GM13977 (cell line): ENCODE measurements around the gene CHST3.

Source experiments
- DNase-seq: peaks from one replicate; pipeline ENCODE4 v3.0.0; 2012; ENCODE audit warnings: low spot score
- in situ Hi-C: fragments of 300-500 bp; cut with MboI; formaldehyde crosslinking; loops from one replicate; pipeline ENCODE4 v1.12.0; 2022; ENCODE audit warnings: low sequenced_read_pairs, low pct_unique_long_range_greater_than_20kb, mixed read lengths, inconsistent platforms; ENCODE audit not compliant: unreplicated experiment
- TF ChIP-seq, protein P1 (sequence below): IDR thresholded peaks from 2 replicates; pipeline ENCODE4 v1.5.1; 2012; ENCODE audit warnings: mild to moderate bottlenecking, control low read depth; ENCODE audit not compliant: insufficient read depth; ENCODE audit errors: extremely low read depth, missing control alignments

Gene CHST3

DNA sequence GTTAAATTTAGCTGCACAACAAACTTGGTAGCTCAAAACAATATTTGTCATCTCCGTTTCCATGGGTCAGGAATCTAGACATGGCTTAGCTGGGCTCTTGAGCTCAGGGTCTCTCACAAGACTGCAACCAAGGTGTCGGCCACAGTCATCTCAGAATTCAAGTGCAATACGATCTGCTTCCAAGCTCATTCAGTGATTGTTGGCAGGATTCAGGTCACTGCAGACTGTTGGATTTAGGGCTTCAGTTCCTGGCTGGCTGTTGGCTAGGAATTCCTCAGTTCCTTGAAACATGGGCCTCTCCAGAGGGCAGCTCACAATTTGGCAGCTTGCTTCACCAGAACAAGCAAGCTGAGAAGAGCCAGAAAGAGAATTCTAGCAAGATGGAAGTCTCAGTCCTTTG lies 17.5 kb upstream of the CHST3 start:
- in situ Hi-C loops, result loop anchor here (25.0 kb wide), 1 partner anchor 391 kb away; no protein-coding TSS in a partner anchor

DNA sequence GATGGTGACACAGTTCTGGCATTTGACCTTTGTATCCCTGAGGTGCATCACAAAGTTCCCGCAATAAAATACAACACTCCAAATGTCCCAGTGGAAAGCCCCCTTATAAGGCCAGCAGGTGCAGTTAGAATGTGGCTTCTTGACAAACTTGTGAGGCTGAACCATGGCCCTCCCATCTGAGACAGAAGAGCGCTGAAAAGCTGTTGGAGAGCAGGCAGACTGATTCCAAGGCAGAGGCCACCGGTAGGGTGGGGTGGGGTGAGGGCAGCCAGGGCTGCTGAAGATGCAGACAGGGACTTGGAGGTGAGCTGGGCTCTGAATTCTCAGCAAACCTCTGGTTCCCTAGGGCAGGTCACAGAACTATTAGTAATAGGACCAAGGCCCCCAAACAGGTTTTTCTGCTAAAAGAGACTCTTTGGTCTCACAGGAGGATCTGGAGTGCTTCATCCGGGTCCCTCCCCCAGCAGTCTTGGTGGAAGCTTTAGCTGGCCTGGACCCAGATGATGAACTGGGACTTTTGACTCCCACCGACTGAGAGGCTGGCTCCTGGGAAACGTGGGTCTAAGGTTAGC lies 15.6 kb upstream of the CHST3 start:
- in situ Hi-C loops, result loop anchor here (25.0 kb wide), 1 partner anchor 389 kb away; no protein-coding TSS in a partner anchor
- TF ChIP-seq, protein P1, sequence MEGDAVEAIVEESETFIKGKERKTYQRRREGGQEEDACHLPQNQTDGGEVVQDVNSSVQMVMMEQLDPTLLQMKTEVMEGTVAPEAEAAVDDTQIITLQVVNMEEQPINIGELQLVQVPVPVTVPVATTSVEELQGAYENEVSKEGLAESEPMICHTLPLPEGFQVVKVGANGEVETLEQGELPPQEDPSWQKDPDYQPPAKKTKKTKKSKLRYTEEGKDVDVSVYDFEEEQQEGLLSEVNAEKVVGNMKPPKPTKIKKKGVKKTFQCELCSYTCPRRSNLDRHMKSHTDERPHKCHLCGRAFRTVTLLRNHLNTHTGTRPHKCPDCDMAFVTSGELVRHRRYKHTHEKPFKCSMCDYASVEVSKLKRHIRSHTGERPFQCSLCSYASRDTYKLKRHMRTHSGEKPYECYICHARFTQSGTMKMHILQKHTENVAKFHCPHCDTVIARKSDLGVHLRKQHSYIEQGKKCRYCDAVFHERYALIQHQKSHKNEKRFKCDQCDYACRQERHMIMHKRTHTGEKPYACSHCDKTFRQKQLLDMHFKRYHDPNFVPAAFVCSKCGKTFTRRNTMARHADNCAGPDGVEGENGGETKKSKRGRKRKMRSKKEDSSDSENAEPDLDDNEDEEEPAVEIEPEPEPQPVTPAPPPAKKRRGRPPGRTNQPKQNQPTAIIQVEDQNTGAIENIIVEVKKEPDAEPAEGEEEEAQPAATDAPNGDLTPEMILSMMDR, result no peak

More for the DNA sequence above, 17.5 kb upstream of the CHST3 start:
- DNase-seq, result no peak
- TF ChIP-seq, protein P1, result no peak

DNA sequence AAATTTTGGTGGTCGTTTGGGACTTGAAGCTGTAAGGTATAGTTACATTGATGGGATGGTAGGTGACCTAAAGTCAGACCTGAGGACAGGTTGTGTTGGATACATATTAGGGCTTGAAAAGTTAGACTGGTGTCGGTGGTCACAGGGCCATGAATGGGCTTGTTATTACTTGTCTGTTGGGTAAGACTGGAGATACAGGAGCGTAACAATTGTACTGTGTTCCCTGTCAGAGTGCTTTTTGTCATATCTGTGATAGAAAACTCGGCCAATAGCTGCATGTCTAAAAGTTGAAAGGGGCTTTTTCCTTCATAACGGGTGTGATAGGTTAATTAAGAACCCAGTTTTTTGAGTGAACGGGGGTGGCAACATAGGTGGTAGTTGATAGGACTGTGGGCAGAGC lies 13.5 kb upstream of the CHST3 start:
- TF ChIP-seq, protein P1, result no peak
- in situ Hi-C loops, result no loop called here
- DNase-seq, result no peak

More for the DNA sequence above, 15.6 kb upstream of the CHST3 start:
- no peak for DNase-seq

DNA sequence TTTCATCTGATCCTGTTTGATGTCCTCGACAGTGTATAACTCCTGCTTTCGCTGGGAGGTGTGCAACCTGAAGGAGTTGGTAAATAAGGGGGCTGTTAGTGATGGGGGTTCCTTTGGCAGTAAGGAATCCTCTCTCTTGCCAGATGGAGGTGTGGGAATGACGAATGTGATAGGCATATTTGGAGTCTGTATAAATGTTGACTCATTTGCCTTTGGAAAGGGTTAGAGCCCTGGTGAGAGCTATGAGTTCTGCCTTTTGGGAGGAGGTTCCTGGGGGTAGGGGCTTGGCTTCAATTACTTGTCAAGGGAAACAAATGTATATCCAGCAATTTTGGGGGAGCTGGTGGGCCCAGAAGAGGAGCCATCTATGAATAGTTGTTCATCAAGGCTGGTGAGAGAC lies 11.4 kb upstream of the CHST3 start:
- TF ChIP-seq, protein P1, result no peak
- in situ Hi-C loops, result no loop called here
- no peak for DNase-seq

DNA sequence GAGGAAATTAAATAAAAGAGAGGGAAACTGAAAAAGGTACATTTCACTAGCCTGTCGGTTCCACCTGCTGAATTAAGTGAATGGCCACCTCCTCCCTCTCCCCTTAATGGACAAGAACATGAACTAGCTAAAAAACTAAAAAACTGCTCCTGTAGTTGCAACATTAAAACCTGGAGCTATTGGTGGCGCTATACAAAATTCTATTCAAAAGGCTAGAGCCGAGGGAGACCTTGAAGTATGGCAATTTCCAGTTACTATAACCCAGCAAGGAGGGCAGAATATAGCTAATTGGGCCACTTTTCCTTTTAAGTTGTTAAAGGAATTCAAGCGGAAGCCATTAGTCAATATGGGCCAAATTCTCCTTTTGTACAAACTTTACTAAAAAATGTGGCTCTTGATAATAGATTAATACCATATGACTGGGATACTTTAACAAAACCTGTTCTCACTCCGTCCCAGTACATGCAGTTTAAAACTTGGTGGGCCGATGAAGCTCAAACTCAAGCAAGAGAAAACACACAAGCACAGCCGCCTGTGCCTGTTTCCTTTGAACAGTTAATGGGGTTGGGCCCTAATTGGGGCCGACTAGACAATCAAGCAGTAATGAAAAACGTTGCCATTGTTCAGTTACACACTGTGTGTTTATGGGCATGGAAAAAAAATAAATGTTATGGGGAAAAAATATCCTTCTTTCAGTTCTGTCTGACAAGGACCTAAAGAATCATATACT lies 6.5 kb upstream of the CHST3 start:
- in situ Hi-C loops, result no loop called here
- TF ChIP-seq, protein P1, result no peak

GRCh38 chr10:71959526-71959925 lies 4.7 kb upstream of the CHST3 start:
- no peak for DNase-seq
- in situ Hi-C loops, result no loop called here
- TF ChIP-seq, protein P1, result no peak

More for the DNA sequence above, 6.5 kb upstream of the CHST3 start:
- DNase-seq, result no peak
